GM23248 (cell line): ENCODE measurements around the gene ARHGEF7.
"Not testable (repeated sequence)": the region's sequence is repeated elsewhere in the genome, so short reads cannot be mapped to it uniquely, and the experiment has no call there.

Experiments used
- EZH2 ChIP-seq: fragments of 200-600 bp; sonication (generic); IDR thresholded peaks from 2 replicates; pipeline ENCODE4 v1.6.1; 2018; ENCODE audit warnings: antibody characterized with exemption, mild to moderate bottlenecking; ENCODE audit not compliant: insufficient read depth, poor library complexity, severe bottlenecking
- EZH2phosphoT487 ChIP-seq: fragments of 200-600 bp; sonication (generic); IDR thresholded peaks from 2 replicates; pipeline ENCODE4 v1.6.1; 2018; ENCODE audit warnings: antibody characterized with exemption, moderate library complexity, mild to moderate bottlenecking, low read depth; ENCODE audit not compliant: insufficient read depth

DNA sequence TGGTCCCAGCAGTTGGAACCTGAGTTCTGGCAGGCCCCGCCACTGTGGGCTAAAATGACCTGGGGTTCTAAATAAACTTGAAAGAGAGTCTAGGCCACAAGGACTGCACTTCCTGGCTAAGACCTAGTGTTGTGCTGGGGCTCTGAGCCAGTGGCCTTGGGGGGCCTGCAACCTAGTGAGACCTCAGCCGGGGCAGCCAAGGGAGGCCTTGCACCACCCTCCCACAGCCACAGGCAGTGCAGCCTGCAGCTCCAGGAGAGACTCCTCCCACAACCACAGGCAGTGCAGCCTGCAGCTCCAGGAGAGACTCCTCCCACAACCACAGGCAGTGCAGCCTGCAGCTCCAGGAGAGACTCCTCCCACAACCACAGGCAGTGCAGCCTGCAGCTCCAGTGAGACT, 142.8 kb downstream of the ARHGEF7 start:
- TF ChIP-seq EZH2, EZH2phosphoT487: not testable (repeated sequence)
